LNCAP (cell line): ENCODE measurements around the gene GZMM.

ENCODE experiments used
- CTCF ChIP-seq: fragments of 450-650 bp; IDR thresholded peaks from 2 replicates; pipeline ENCODE4 v1.5.1; 2017; ENCODE audit warnings: mild to moderate bottlenecking

GZMM gene

GRCh38 chr19:541699-542098 lies 2.2 kb upstream of the GZMM start:
- TF ChIP-seq CTCF, result no peak

GRCh38 chr19:542173-542866 lies 1.5 kb upstream of the GZMM start:
- no peak for TF ChIP-seq CTCF

GRCh38 chr19:547117-547516 lies 3.3 kb downstream of the GZMM start:
- TF ChIP-seq CTCF, result no peak

GRCh38 chr19:547836-548720 lies 4.2 kb downstream of the GZMM start:
- TF ChIP-seq CTCF, result no peak

GRCh38 chr19:548886-549830 lies 5.3 kb downstream of the GZMM start:
- no peak for TF ChIP-seq CTCF

- no peak for TF ChIP-seq CTCF
Observed at GRCh38 chr19:554817-555216, 11.0 kb downstream of the GZMM start.

GRCh38 chr19:555474-555808 lies 11.6 kb downstream of the GZMM start:
- no peak for TF ChIP-seq CTCF
